Cardiac muscle cell (in vitro differentiated cells and primary cell): ENCODE measurements around the gene METRN. TPM values are rescaled to one million over a fixed set of nuclear protein-coding genes. Genes with fewer than 3 reads are reported as not detected.
A peak's percentile ranks its signal among the peaks of the same experiment; 100 is the strongest.

Source experiments
- DNase-seq, 2 donors: peaks; one replicate each; pipeline versions ENCODE4 v3.0.0 to v3.0.0-alpha.2; 2010 to 2017; ENCODE audit warnings: low read depth in 1 of 2, low spot score in 1 of 2
- H3K27ac ChIP-seq: fragments of 200-600 bp; sonication (generic); 2 replicates; pipeline ENCODE4 v1.5.1; 2016
- H3K27me3 ChIP-seq: fragments of 200-600 bp; sonication (generic); 2 replicates; pipeline ENCODE4 v1.6.0; 2016; ENCODE audit warnings: control low read depth
- H3K36me3 ChIP-seq: fragments of 200-600 bp; sonication (generic); 2 replicates; pipeline ENCODE4 v1.5.1; 2016; ENCODE audit warnings: control low read depth
- H3K4me1 ChIP-seq: fragments of 200-600 bp; sonication (generic); 2 replicates; pipeline ENCODE4 v1.8.1; 2017; ENCODE audit warnings: low read depth, mild to moderate bottlenecking, mixed run types
- H3K4me3 ChIP-seq: fragments of 200-600 bp; sonication (generic); 2 replicates; pipeline ENCODE4 v1.5.1; 2016; ENCODE audit warnings: mild to moderate bottlenecking
- H3K9me3 ChIP-seq: fragments of 200-600 bp; sonication (generic); 2 replicates; pipeline ENCODE4 v1.5.1; 2017; ENCODE audit warnings: low read depth, mild to moderate bottlenecking, control low read depth
- polyA plus RNA-seq: library from polyadenylated mRNA; unstranded; fragments of >200 nt; fragmentation: Nextera tagmentation; extraction: Ambion mirVana; gene quantifications from 2 replicates; pipeline ENCODE4 v1.2.1, GENCODE V29; 2016
- total RNA-seq: library from RNA; depleted of rRNA; stranded (reverse); fragments of >200 nt; gene quantifications from 2 replicates; pipeline ENCODE4 v1.2.3, GENCODE V29; 2016
- TF ChIP-seq, protein P1 (sequence below): IDR thresholded peaks from 2 replicates; pipeline ENCODE4 v1.5.1; 2012; ENCODE audit warnings: low read depth, mild to moderate bottlenecking, low read length

The METRN gene
- total and polyA plus RNA-seq, 2 experiments from 2014 or later = 93.9 to 299 TPM

DNA sequence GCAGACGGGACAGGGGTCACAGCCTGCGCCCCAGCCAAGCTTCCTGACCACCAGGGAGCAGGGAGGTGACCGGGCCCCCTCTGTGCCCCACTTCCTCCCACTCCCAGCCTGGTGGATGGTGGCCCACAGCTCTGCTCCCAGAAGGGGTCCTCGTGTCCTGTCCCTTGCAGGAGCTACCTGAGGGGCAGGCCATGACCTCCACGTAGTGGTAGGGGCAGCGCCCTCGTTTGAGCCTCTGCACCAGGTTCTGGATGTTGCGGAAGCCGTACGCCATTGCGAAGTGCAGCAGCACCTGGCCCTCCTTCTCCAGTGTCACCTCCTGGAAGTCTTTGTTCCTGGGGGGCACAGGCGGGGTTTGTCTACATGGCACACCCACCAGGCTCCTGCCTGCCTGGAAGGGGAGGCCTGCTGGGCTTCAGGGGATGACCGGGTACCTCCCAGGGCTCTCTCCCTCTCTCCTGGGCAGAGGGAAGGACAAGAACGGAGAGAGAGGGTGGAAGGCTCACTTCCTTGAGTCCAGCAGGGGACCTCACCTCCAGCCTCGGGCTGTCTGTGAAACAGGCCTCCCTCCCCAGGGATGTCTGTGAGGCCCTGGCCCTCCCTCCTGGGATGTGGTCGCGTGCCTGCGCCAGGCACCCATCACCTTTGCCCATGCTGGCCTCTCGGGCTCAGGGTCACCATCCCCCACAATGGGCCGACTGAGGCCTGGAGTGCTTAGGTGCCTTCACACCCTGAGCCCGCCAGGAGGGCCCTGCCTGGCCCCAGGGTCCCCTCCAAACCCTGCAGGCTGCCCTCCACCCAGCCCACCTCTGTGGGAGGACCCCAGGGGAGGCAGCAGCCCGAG lies 16.0 kb downstream of the METRN start:
- no peaks in the 10 kb centered on the region for H3K4me1 ChIP-seq
- TF ChIP-seq, protein P1, sequence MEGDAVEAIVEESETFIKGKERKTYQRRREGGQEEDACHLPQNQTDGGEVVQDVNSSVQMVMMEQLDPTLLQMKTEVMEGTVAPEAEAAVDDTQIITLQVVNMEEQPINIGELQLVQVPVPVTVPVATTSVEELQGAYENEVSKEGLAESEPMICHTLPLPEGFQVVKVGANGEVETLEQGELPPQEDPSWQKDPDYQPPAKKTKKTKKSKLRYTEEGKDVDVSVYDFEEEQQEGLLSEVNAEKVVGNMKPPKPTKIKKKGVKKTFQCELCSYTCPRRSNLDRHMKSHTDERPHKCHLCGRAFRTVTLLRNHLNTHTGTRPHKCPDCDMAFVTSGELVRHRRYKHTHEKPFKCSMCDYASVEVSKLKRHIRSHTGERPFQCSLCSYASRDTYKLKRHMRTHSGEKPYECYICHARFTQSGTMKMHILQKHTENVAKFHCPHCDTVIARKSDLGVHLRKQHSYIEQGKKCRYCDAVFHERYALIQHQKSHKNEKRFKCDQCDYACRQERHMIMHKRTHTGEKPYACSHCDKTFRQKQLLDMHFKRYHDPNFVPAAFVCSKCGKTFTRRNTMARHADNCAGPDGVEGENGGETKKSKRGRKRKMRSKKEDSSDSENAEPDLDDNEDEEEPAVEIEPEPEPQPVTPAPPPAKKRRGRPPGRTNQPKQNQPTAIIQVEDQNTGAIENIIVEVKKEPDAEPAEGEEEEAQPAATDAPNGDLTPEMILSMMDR = no peak
- no peak overlapping the region for H3K27ac ChIP-seq
- no peaks in the 10 kb centered on the region for H3K27me3 ChIP-seq
- peaks cover 5% of the 10 kb centered on the region for H3K36me3 ChIP-seq
- no peaks in the 10 kb centered on the region for H3K9me3 ChIP-seq
- no peak overlapping the region for H3K4me3 ChIP-seq
- DNase-seq = no peak

DNA sequence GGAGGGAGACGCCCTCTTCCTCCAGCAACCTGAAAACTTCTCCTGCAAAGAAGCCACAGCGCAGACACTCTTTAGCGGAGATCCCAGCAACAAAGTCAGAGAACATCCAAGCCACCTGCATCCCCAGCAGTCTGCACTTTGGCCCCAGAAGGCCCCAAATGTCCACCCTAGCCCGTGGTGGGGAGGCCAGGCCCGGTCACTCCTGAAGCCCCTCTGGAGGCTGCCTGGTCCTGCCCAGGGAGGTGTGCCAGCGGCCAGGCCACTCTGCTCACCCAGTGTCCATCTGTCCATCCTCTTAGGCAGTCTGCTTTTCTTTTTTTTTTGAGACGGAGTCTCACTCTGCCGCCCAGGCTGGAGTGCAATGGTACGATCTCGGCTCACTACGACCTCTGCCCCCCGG lies 17.4 kb downstream of the METRN start:
- Histone ChIP-seq H3K27ac (no peak overlapping the region), H3K4me1 (no peaks in the 10 kb centered on the region), H3K36me3 (peaks cover 6% of the 10 kb centered on the region), H3K4me3 (no peak overlapping the region), H3K27me3 (no peaks in the 10 kb centered on the region), H3K9me3 (no peaks in the 10 kb centered on the region)
- TF ChIP-seq, protein P1 = no peak
- DNase-seq = no peak

DNA sequence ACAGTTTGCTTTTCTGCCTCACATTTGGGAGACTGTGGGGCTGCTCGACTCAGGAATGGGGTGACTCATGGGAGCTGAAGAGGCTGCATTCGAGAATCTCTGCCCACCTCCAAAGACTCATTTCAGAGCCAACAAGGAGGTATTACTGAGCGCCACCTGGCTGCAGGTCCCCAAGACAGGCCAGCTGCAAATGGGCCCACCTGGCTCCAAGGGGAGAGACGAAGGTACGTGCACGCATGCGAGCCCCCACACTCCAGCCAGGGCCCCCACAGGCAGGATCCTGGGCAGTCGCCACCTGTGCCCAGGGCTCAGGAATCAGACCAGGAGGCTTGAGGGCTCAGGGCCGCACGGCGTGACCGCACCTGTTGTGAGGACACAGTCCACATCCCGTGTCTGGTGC lies 18.0 kb downstream of the METRN start:
- no peaks in the 10 kb centered on the region for H3K9me3 ChIP-seq
- H3K36me3 ChIP-seq = peaks cover 6% of the 10 kb centered on the region
- TF ChIP-seq, protein P1 = no peak
- H3K27ac ChIP-seq = no peak overlapping the region
- H3K4me1 ChIP-seq = no peaks in the 10 kb centered on the region
- no peaks in the 10 kb centered on the region for H3K27me3 ChIP-seq
- no peak overlapping the region for H3K4me3 ChIP-seq
- no peak for DNase-seq

DNA sequence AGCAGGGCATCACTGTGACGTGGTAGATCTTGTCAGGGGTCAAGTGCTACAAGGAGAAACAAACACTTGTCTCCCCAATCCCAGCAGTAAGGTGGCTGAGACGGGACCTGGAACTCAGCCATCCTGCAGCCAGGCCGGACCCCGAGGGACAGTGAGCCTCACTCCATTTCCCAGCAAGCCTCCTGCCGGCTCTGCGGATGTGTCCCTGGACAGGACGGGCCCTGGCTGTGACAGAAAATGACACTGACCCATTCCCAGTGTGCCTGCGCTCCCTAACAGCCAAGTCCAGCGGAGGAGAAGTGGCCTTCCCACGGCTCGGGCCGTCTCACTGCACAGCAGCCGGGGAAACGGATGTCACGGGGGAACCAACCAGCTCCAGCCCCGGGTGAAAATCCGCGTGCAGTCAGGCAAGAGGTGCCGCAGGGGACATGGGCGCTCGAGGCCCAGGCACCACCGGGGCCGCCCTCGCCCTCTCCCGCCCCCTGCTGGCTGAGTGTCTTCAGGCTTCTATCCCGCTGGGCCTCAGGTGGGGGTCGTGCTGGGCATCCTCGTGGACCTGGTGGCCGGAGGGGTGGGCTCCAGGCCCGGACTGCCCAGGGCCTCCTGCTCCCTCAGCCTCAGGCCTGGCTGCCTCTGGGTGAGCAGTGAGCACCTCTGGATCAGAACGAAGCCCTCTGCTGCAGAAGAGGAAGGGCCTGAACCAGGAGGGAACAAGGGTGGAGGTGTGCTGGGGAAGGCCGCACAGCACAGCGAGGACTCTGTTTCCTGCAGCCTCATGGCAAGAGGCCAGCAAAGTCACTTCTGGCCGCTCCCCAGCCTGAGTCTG lies 18.7 kb downstream of the METRN start:
- peaks cover 6% of the 10 kb centered on the region for H3K36me3 ChIP-seq
- no peaks in the 10 kb centered on the region for H3K9me3 ChIP-seq
- no peaks in the 10 kb centered on the region for H3K27me3 ChIP-seq
- no peaks in the 10 kb centered on the region for H3K4me1 ChIP-seq
- H3K4me3 ChIP-seq = no peak overlapping the region
- no peak overlapping the region for H3K27ac ChIP-seq
- TF ChIP-seq, protein P1 = peak; percentile 41
- DNase-seq = peak in 1 of 2 donors; percentile 49

DNA sequence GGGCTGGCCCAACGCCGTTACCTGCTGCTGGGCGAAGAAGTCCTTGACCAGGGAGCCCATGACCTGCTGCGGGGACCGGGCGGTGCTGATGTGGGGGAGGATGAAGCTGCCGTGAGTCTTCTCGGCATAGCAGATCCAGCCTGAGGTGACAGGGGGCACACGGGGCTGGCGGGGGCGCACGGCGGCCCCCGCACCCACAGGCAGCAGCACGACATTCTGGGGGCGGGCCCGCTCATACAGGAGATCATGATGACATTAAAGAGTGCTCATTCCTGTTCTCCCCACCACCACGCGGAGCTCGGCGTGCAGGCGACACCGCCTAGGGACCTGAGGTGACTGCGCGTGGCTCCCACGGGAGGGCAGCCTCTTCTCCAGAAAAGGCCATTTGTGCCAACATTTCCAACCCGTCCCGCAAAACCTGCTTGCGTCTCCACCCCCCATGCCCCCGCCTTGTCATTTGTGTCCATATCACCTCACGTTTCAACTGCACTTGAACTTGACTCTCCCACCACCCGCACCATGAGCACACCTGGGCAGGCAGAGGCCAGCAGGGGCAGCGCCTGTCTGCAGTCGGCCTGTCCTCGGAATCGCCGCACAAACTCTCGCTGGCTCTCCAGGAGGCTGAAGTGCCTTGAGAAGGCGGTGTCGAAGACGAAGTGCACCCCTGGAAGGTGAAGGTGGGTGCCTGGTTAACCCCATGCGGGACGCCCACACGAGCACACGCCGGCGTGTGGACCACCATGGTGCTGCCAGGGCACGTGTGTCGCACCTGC lies 19.5 kb downstream of the METRN start:
- H3K27me3 ChIP-seq = no peaks in the 10 kb centered on the region
- no peaks in the 10 kb centered on the region for H3K4me1 ChIP-seq
- H3K27ac ChIP-seq = no peak overlapping the region
- no peaks in the 10 kb centered on the region for H3K9me3 ChIP-seq
- TF ChIP-seq, protein P1 = no peak
- DNase-seq = no peak
- H3K4me3 ChIP-seq = no peak overlapping the region
- H3K36me3 ChIP-seq = peaks cover 6% of the 10 kb centered on the region
